Anterior cingulate cortex (tissue), 58 donors: Measurements from ENCODE around the gene BCDIN3D.
"Not testable (repeated sequence)": the region's sequence is repeated elsewhere in the genome, so short reads cannot be mapped to it uniquely, and the experiment has no call there.

Source experiments
- DNase-seq, 58 donors: peaks; one replicate each; lab custom pipeline; 2025; lab: John Stamatoyannopoulos, UW

Gene BCDIN3D

DNA sequence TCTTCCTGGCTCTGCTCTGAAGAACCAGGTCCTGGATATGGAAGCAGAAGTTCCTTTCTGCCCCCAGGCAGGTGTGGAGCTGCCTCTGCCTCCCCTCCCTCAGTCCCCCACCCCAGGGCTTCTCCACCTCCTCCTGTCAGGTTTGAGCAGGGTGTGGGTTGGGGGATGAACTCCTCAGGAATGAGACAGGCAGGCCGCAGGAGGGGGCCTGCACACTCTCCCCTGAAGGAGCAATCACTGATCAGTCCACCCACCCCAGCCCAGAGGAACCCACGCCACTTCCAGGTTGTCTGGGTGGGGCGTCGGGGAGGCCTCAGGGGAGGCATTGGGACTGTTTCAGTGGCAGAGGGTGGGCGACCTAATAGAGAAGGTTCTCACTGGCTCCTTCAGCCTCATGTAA is 34.2 kb upstream of the BCDIN3D start:
- peak in 1 of 58 donors; percentile 27 for DNase-seq

DNA sequence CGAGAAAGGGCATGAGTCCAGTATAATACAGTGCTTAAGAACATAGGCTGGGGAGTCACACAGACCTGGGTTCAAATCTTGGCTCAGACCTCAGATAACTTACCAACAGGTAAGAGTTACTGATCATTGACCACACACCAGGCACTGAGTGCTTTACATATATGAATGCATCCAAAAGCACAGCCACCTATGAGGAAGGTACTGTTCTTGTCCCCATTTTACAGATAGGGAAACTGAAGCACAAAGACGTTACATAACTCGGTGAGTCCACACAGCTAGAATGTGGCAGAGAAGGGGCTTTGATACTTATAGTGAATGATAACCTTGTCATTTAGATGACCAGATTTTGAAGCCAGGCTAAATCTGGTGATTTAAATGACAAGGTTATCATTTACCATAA is 33.2 kb upstream of the BCDIN3D start:
- no peak for DNase-seq

DNA sequence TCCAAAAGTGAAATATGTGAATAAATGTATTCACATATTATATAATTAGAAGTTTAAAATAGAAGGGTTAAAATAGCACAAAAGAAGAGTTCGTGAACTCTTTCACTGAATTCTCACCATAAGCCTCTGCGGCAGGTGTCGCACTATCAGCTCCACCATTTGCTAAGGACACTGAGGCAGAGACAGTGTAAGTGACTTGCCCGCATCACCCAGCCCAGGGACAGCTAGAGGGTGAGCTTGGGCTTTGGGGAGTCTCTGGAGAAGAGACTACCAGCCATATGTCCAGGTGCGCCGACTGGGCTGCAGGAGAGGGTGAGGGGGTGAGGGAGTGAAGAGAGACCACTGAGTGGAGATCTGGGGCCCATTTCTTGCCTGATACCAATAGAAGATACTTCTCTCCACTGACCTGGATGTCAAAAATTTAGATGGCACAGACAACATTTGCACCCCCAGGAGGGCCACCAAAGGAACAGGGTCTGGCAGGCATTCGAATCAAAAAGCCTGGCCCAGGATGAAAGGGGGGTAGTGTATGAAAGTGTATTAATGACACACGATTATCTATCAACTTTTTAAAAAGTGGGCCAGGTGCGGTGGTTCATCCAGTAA is 32.3 kb upstream of the BCDIN3D start:
- DNase-seq: no peak

DNA sequence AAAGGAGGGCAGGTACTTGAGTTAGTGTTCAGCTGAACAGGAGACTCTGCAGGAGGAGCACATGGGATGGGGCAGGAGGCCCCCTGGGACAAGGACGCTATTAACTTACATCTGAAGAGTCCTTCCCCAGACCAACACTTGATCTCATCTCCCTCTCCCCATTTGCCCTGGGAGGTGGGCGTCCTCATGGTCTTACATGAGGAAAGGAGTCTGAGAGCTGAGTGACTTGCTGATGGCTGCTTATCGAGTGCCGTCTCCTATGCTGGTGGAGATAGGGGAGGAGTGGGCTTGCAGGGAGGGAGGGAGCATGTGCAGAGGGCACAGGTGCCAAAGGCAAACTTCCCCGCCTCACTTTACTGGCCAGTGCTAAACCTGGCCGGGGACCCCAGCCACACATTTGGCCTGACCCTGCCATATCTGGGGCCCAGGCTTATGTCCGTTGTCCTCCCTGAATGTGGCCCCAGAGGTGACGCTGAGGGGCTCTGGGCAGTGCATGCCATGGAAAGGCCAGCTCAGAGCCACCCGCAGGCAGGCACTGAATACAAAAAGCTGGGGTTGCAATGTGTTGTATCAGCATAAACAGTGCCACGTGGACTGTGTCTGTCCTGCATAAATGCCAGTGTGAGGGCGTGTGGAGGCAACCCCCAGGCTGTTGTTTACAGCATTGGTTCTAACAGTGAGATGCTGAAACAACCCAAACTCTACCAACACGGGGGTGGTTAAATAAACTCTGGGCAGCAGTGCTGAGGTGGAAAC is 31.4 kb upstream of the BCDIN3D start:
- peak in 24 of 58 donors; percentile 13 to 69 (median 44) for DNase-seq

DNA sequence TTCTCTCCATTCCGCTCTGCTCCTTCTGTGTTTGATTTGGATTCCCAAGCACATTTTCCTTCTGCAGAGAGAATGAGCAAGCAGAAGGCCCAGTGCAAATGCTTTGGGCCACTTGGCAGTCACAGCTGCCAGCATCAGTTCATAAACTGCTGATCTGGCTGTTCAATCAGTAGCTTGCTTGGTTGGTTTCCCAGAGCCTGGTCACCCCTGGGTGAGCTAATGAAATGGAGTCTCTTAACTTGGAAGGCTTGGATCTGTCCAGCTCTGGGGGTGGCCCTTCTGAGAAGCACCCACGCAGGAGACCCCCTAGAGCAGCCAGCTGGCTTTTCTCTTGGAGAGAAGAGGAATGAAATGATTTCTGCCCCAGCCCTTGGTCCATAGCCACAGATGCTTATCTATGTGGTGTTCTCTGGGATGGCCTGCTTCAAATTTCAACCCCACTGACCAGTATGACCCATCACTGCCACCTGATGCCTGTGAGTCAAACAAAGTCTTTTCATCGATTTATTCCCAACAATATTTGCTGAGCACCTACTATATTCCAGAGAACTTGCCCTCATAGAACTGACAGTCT is 30.5 kb upstream of the BCDIN3D start:
- peak in 11 of 58 donors; percentile 12 to 45 (median 34) for DNase-seq

DNA sequence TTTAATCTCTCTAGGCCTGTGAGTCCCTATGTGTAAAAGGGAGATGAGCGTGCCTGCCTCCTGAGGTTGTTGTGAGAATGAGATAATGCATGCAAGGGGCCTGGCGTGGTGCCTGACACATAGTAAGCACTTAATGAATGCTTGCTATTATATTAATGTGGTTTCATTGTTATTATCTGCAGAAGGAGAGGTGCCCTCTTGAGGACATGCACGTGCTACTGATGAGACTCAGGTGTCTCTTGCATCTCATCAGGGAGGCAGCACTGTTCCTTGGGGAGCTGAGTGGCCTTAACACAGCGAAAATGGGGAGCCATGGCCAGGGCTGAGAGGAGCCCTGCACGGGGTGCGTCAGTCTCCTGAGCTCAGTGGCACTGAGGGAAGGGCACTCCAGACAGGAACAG is 29.9 kb upstream of the BCDIN3D start:
- DNase-seq: peak in 12 of 58 donors; percentile 17 to 61 (median 36)

DNA sequence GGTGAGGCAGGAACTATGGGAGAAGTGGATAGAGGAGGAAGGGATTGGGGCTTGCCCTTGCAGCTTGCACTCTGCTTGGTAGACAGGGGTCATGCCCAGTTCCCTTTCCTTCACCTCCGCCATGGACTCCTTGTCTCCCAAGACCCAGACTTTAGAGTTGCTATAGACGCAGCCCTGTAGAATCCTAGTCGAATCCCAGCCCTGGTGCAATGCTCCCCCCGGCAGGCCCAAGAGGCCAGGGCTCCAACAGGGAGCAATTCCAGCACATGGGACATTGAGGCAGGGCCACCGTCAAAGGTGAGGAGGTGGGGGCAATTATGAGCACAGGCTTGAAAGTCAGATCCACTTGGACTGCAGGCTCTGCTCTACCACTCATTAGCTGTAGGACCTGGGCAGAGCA is 29.5 kb upstream of the BCDIN3D start:
- no peak for DNase-seq

DNA sequence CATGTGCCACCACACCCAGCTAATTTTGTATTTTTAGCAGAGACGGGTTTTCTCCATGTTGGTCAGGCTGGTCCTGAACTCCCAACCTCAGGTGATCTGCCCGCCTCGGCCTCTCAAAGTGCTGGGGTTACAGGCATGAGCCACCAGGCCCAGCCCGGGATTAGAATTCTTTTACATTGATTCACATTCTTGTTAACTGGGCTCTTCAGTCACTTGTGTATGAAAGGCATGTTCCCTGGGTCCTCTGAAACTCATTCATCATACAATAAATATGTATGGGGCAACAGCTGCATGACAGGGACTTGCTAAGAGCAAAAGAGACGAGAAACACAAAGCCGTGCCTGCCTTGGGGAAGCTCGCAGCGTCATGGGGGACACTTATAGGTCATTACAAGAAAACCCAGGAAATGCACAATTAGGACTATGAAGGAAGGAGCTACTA is 28.9 kb upstream of the BCDIN3D start:
- not testable (repeated sequence) for DNase-seq

DNA sequence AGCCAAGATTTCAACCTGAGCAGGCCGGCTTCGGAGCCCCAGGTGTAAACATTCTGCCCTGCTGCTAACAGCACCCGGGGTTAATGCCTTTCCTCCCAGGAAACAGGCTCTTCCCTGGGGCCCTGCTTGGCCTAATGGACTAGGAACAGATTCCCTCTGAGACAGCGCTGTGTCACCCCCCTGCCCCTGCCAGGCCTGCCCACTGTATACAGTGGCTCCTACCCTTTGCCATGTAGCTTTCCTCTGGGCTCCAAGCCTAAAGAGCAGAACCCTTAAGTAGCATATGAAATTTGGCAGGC is 28.3 kb upstream of the BCDIN3D start:
- DNase-seq: no peak

DNA sequence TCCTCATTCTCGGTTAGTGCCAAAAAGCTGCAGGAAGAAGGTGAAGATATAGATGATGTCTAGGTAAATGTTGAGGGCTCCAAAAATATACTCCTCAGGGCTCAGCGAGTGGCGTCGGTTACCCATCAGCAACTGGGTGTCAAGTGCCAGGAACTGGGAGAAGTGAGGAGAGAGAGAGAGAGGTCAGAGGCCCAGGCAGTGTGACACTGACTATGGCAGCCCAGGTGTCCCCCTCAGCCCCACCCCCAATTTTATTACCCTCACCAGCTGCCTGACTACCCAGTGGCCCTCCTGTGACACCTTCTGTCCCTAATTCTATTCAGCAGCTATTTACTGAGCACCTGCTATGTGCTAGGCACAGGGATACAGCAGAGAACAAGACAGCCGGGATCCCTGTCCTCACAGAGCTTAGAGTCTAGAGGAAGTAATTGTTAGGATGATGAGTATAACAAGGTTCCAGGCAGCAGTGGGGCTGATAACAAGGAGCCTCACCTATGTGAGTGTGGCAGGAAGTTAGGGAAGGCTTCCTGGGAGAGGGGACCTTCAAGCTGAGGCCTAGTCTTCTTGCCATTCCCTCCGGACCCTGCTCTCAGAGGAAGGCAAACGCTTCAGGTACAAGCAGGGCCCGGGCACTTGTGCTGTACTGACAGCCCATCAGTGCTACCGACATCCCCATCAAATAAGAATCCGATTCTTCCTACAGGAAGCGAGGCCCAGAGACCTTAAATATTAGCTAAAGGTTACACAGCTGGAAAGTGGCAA is 27.8 kb upstream of the BCDIN3D start:
- DNase-seq: no peak

DNA sequence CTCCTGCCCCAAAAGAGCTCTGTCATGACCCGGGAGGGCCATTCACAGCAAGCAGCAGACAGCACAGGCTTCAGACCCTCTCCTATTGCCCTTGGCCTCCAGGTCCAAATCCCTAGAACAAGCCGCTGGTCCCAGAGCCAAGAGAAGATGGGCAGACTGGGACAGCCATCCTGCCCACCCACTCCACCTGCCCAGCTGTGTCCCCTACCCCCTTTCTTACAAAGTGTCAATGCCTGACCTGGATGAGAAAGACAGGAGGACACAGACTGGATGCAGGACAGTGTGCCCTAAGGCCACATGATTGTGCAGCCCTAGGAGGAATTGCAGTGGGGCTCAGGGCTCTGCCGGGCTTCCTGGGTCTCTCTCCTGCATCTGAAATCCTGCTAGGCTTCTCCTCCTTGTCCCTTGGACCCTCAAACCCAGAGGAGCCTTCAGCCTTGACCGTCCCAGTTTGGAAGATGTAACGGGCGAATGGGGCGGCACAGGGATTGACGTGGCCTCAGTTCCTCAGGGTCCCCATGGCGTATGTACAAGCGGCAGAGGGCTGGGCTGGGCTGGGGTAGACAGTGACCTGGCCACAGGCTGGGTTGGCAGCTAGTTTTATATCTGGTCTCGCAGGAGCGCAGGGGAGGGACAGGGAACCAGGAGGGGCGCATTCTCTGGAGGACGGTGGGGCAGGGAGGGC is 27.1 kb upstream of the BCDIN3D start:
- DNase-seq: no peak

DNA sequence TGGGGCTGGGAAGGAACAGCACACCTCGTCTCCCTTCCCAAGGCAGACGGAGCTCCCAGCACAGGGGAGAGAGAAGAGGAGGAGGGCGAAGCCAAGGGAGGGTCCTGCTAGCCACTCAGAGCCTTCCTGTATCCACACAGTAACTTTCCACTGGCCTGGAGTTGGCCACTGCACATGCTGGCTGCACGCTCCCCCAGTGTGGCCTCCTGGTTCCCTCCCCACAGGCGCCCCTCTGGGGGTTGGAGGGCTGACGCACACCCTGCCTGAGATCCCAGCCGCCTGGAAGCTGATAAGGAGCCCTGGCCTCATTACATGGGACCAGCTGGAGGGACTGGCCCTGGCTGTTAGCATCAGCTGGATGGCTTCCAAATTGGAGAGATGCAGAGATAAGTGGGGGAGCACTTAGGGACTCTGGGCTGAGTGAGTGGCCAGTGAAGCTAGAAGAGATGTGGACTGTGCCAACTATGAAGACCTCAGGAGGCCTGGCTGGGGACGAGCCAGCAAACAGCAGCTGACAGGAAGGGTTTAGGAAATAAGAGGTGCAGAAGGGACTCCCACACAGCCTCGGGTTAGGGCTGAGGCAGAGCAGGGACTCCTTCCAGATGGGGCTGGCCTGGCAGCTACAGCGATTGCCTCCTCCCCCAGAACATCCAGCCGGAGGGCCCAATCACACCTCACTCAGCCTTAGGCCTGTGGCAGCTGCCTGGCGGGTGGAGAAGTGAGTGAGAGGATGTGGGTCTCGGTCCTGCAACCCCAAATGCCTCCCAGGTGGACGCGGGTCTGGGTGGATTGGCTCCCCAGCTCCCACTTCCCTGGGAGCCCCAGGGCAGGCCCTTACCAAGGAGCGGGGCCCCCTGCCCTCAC is 26.3 kb upstream of the BCDIN3D start:
- DNase-seq: peak in 46 of 58 donors; percentile 21 to 82 (median 62)

DNA sequence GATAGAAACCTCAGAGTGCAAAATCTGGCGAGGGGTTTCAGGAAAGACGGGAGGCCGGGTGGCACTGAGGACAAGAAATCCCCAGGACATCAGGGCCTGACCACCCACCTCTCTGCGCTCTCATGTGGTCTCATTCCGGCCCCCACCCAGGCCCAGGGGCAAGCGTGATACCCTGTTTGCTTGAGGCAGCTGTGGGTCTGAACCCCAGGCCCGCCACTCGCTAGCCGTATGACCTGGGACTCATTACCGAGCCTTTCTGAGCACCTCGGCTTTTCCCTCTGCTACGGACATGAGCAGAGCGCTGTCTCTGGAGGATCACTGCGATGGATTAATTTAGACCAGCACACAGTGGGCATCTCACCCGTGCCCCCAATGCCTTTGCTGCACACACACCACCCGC is 25.5 kb upstream of the BCDIN3D start:
- DNase-seq: no peak

DNA sequence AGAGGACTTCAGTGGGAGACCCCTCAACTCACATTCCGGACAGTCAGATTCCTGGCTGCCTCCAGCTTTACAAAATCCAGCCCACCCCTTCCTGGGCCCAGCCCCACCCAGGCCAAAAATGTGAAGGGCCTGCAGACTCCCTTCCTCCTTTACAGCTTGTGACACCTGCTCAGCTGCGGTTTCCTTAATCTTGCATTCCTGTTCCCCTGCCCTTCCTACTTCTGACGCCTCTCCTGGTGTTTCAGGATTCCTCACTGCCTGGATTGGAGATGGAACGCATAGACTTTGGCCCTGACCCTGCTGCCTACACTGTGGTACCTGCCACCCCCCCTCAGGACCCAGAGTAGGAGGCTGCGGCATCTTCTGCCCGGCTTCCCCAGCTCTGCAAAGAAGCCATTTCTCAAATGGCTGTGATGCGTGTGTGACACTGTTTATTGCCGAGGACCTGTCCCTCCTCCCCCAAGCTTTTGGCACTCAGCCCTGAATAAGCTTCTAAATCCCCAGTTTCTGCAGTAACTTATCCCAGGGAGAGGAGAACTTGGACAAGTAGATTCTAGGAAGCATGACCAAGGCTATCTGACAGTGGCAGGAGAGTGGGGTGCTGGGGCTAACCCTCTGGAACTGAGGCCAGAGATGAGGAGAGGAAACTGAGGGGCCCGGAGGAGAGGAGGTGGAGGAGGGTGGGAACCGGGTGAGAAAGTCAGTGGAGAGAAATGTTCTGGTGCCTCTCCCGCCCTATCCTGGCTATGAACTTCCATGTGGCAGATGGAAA is 24.9 kb upstream of the BCDIN3D start:
- peak in 1 of 58 donors; percentile 14 for DNase-seq

DNA sequence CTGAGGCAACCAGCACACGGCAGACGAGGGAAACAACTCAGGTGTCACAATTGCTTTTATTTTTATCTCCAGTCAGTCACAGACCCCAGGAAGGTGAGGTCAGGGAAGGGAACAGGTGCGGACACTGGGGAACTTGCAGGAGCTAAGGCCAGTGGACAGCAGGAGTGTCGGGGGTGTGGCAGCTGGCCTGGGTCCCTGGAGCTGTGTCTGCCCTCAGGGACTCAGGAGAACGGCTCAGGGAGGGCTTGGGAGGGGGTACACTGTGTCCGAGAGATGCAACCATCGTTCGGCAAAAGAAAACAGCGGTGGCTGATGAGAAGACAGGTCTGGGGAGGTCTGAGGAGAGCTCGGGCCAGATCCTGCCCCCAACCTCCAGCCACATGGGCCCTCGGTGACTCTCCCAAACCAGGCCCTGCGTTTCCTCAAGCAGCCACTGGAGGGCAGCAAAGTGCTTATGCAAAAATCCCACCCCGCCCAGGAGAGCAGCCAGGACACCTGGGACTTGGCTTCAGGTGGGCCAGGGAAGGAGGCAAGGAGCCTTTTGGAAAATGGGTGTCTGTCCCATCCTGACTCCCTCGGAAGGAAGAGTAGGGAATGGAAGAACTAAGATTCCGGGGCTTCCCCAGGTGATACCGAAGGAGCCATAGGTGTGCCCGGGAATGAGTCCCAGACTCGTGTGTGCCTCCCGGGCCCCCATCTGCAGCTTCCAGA is 24.1 kb upstream of the BCDIN3D start:
- DNase-seq: peak in 47 of 58 donors; percentile 7 to 78 (median 44)

DNA sequence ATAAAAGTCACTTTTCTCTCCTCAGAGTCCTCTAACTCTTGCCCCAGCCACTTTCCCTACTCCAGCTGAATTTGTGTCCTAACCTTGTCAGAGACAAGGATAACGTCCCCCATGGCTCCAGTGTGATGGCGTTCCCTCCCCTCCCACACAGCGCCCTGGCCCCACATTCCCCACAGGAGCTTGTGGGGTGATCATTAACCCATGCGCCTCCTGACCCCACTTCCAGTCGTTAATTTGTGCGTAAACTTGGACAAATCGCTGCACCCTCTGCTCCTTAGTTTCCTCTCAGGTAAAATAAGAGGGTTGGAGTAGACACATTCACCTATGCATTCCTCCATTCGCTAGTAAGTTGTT is 22.9 kb upstream of the BCDIN3D start:
- no peak for DNase-seq

DNA sequence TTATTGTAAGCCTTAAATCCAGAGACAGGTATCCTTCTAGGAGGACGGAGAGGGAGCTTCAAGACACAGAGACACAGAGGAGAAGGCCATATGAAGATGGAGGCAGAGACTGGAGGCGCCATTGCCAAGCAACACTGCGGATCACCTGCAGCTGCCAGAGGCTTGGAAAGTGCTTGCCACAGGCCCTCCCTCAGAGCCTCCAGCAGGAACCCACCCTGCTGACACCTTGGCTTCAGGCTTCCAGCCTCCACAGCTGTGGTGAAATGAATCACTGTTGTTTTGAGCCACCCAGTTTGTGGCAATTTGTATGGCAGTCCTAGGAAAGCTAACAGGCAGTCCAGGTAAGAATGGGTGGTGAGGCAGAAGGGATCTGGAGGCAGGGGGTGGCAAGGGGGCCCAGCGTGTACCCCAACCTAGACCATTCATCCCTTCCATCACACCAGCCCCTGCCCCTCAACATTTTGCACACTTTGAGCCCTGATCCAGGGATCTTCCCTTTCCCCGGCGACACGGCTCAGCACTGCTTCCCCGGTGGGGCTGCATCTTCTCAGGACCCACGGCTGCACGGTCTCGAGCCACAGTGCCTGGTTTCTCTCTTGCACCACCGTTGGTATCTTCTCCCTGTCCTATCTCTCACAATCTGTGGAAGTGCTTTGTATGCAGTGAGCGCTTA is 22.3 kb upstream of the BCDIN3D start:
- no peak for DNase-seq

DNA sequence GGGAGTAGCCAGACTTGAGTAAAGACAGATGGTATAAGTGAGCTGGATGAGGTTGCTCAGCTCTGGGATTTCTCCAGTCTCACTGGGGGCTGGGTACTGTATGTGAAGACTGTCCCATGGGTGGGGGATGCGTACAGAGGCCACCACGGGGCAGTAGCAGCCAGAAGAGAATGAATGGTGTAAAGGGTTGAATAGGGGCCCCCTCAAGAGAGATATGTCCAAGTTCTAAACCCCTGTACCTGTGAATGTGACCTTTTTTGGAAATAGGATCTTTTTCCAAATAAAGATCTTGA is 21.8 kb upstream of the BCDIN3D start:
- no peak for DNase-seq
